BLaER1 treated with 17β-estradiol and CSF1 and Interleukin-3, amounts not matched to agents 10 nM and 100 nM (cell line): ENCODE data around the gene FAM53A.

Source experiments
- H3K27ac ChIP-seq, 11 experiments: shearing (Covaris generic); formaldehyde crosslinking; 2 replicates each; pipeline ENCODE4 v1.8.1; 2022
- H3K27me3 ChIP-seq, 11 experiments: shearing (Covaris generic); formaldehyde crosslinking; 2 replicates each; pipeline ENCODE4 v1.8.1; 2022
- H3K36me3 ChIP-seq, 11 experiments: shearing (Covaris generic); formaldehyde crosslinking; 2 replicates each; pipeline ENCODE4 v1.8.1; 2022
- H3K4me1 ChIP-seq, 10 experiments: shearing (Covaris generic); formaldehyde crosslinking; 2 replicates each; pipeline ENCODE4 v1.8.1; 2022
- H3K4me2 ChIP-seq, 11 experiments: shearing (Covaris generic); formaldehyde crosslinking; 2 replicates each; pipeline ENCODE4 v1.8.1; 2022
- H3K4me3 ChIP-seq, 10 experiments: shearing (Covaris generic); formaldehyde crosslinking; 2 replicates each; pipeline ENCODE4 v1.8.1; 2022
- H3K9ac ChIP-seq, 11 experiments: shearing (Covaris generic); formaldehyde crosslinking; 2 replicates each; pipeline ENCODE4 v1.8.1; 2022
- H3K9me3 ChIP-seq, 11 experiments: shearing (Covaris generic); formaldehyde crosslinking; replicated peaks in 1 of 11; 2 replicates each; pipeline ENCODE4 v1.8.1; 2022
- H4K20me1 ChIP-seq, 11 experiments: shearing (Covaris generic); formaldehyde crosslinking; 2 replicates each; pipeline ENCODE4 v1.8.1; 2022
- Cebpa-rat ChIP-seq, 11 experiments: shearing (Covaris generic); IDR thresholded peaks; 2 replicates each; pipeline ENCODE4 v1.8.1; 2022

The FAM53A gene

GRCh38 chr4:1663549-1663948 is 20.6 kb downstream of the FAM53A start:
- no peak overlapping the region for H3K4me3 ChIP-seq
- H3K9ac ChIP-seq, result no peak overlapping the region
- no peaks in the 10 kb centered on the region for H3K27me3 ChIP-seq
- H3K4me1 ChIP-seq, result peaks cover 3 to 27% (median 14%) of the 10 kb centered on the region in 10 experiments; a peak in 19 of 20 replicates
- peaks cover 0 to 6% (median 0%) of the 10 kb centered on the region in 11 experiments; a peak in 3 of 22 replicates for H4K20me1 ChIP-seq
- no peak overlapping the region for H3K4me2 ChIP-seq
- no peak for TF ChIP-seq Cebpa-rat (IDR thresholded peaks at IDR 0.05)
- no peaks in the 10 kb centered on the region; a peak in 1 of 22 replicates for H3K36me3 ChIP-seq
- H3K27ac ChIP-seq, result no peak overlapping the region
- H3K9me3 ChIP-seq, result no peaks in the 10 kb centered on the region; a peak in 1 of 22 replicates

- no peak overlapping the region for H3K4me3 ChIP-seq
- no peak overlapping the region for H3K27ac ChIP-seq
- H3K9me3 ChIP-seq, result no peaks in the 10 kb centered on the region; a peak in 1 of 22 replicates
- H3K27me3 ChIP-seq, result no peaks in the 10 kb centered on the region
- no peak overlapping the region for H3K4me2 ChIP-seq
- no peaks in the 10 kb centered on the region for H3K36me3 ChIP-seq
- no peak overlapping the region for H3K9ac ChIP-seq
- peaks cover 0 to 10% (median 0%) of the 10 kb centered on the region in 10 experiments; a peak in 3 of 20 replicates for H3K4me1 ChIP-seq
- TF ChIP-seq Cebpa-rat (IDR thresholded peaks at IDR 0.05), result no peak
- no peaks in the 10 kb centered on the region for H4K20me1 ChIP-seq
Measured at GRCh38 chr4:1661695-1662094, 22.4 kb downstream of the FAM53A start.

GRCh38 chr4:1660948-1661677 is 23.0 kb downstream of the FAM53A start:
- Histone ChIP-seq H4K20me1 (no peaks in the 10 kb centered on the region), H3K9ac (no peak overlapping the region), H3K4me2 (no peak overlapping the region), H3K4me1 (peaks cover 0 to 5% (median 0%) of the 10 kb centered on the region in 10 experiments; a peak in 1 of 20 replicates), H3K27me3 (no peaks in the 10 kb centered on the region), H3K27ac (no peak overlapping the region), H3K4me3 (no peak overlapping the region), H3K9me3 (no peaks in the 10 kb centered on the region), H3K36me3 (no peaks in the 10 kb centered on the region)
- TF ChIP-seq Cebpa-rat (IDR thresholded peaks at IDR 0.05), result no peak

- Histone ChIP-seq H3K4me2 (no peak overlapping the region), H3K9ac (no peak overlapping the region)
Measured at GRCh38 chr4:1659104-1660043, 24.7 kb downstream of the FAM53A start.

GRCh38 chr4:1658581-1658980 is 25.5 kb downstream of the FAM53A start:
- Histone ChIP-seq H3K36me3 (no peaks in the 10 kb centered on the region), H3K4me1 (peaks cover 0 to 16% (median 11%) of the 10 kb centered on the region in 10 experiments; a peak in 14 of 20 replicates), H3K27ac (no peak overlapping the region), H3K9ac (peak overlapping the region in 1 of 11 experiments; percentile 13; a peak in 2 of 22 replicates), H3K4me3 (no peak overlapping the region), H3K9me3 (no peaks in the 10 kb centered on the region), H3K27me3 (no peaks in the 10 kb centered on the region), H3K4me2 (no peak overlapping the region), H4K20me1 (peaks cover 0 to 4% (median 0%) of the 10 kb centered on the region in 11 experiments; a peak in 2 of 22 replicates)
- no peak for TF ChIP-seq Cebpa-rat (IDR thresholded peaks at IDR 0.05)

More at GRCh38 chr4:1659104-1660043, 24.7 kb downstream of the FAM53A start:
- H3K36me3 ChIP-seq, result no peaks in the 10 kb centered on the region
- no peak overlapping the region for H3K27ac ChIP-seq
- no peaks in the 10 kb centered on the region for H3K27me3 ChIP-seq
- H3K9me3 ChIP-seq, result no peaks in the 10 kb centered on the region
- peaks cover 0 to 4% (median 0%) of the 10 kb centered on the region in 11 experiments; a peak in 2 of 22 replicates for H4K20me1 ChIP-seq
- no peak overlapping the region for H3K4me3 ChIP-seq
- TF ChIP-seq Cebpa-rat (IDR thresholded peaks at IDR 0.05), result no peak
- peaks cover 0 to 8% (median 3%) of the 10 kb centered on the region in 10 experiments; a peak in 13 of 20 replicates for H3K4me1 ChIP-seq

GRCh38 chr4:1658146-1658545 is 26.0 kb downstream of the FAM53A start:
- Histone ChIP-seq H3K36me3 (no peaks in the 10 kb centered on the region), H3K27ac (no peak overlapping the region), H3K4me1 (peaks cover 0 to 18% (median 11%) of the 10 kb centered on the region in 10 experiments; a peak in 14 of 20 replicates), H3K9ac (peak overlapping the region in 1 of 11 experiments; percentile 13; a peak in 2 of 22 replicates), H3K4me3 (no peak overlapping the region), H3K27me3 (no peaks in the 10 kb centered on the region), H3K4me2 (no peak overlapping the region), H3K9me3 (no peaks in the 10 kb centered on the region), H4K20me1 (peaks cover 0 to 4% (median 0%) of the 10 kb centered on the region in 11 experiments; a peak in 2 of 22 replicates)
- TF ChIP-seq Cebpa-rat (IDR thresholded peaks at IDR 0.05), result no peak

GRCh38 chr4:1656986-1657385 is 27.1 kb downstream of the FAM53A start:
- Histone ChIP-seq H3K4me1 (peaks cover 0 to 18% (median 11%) of the 10 kb centered on the region in 10 experiments; a peak in 14 of 20 replicates), H3K9me3 (no peaks in the 10 kb centered on the region), H3K9ac (no peak overlapping the region), H3K36me3 (no peaks in the 10 kb centered on the region), H3K27me3 (no peaks in the 10 kb centered on the region), H4K20me1 (peaks cover 0 to 4% (median 0%) of the 10 kb centered on the region in 11 experiments; a peak in 2 of 22 replicates), H3K4me3 (no peak overlapping the region), H3K27ac (no peak overlapping the region), H3K4me2 (no peak overlapping the region)
- TF ChIP-seq Cebpa-rat (IDR thresholded peaks at IDR 0.05), result no peak

- H3K27me3 ChIP-seq, result no peaks in the 10 kb centered on the region
- H3K4me1 ChIP-seq, result peaks cover 0 to 18% (median 11%) of the 10 kb centered on the region in 10 experiments; a peak in 14 of 20 replicates
- no peaks in the 10 kb centered on the region for H3K9me3 ChIP-seq
- H3K4me2 ChIP-seq, result no peak overlapping the region
- H4K20me1 ChIP-seq, result peaks cover 0 to 4% (median 0%) of the 10 kb centered on the region in 11 experiments; a peak in 2 of 22 replicates
- no peak for TF ChIP-seq Cebpa-rat (IDR thresholded peaks at IDR 0.05)
- H3K36me3 ChIP-seq, result no peaks in the 10 kb centered on the region
- H3K27ac ChIP-seq, result no peak overlapping the region
- H3K4me3 ChIP-seq, result no peak overlapping the region
- H3K9ac ChIP-seq, result no peak overlapping the region
Measured at GRCh38 chr4:1656132-1656531, 28.0 kb downstream of the FAM53A start.

GRCh38 chr4:1655676-1656075 is 28.4 kb downstream of the FAM53A start:
- Histone ChIP-seq H3K4me1 (peaks cover 0 to 18% (median 11%) of the 10 kb centered on the region in 10 experiments; a peak in 14 of 20 replicates), H3K9ac (no peak overlapping the region)
- TF ChIP-seq Cebpa-rat (IDR thresholded peaks at IDR 0.05), result no peak

More at GRCh38 chr4:1655676-1656075, 28.4 kb downstream of the FAM53A start:
- H3K9me3 ChIP-seq, result no peaks in the 10 kb centered on the region
- H3K27me3 ChIP-seq, result no peaks in the 10 kb centered on the region
- H3K27ac ChIP-seq, result no peak overlapping the region
- H3K36me3 ChIP-seq, result no peaks in the 10 kb centered on the region
- H3K4me2 ChIP-seq, result no peak overlapping the region
- peaks cover 0 to 4% (median 0%) of the 10 kb centered on the region in 11 experiments; a peak in 2 of 22 replicates for H4K20me1 ChIP-seq
- no peak overlapping the region for H3K4me3 ChIP-seq
